Uterus (tissue), 2 donors: ENCODE measurements around the gene CNTN1.

Experiments used
- CTCF ChIP-seq, 4 experiments: fragments of 200-600 bp in 2 of 4; fragments of 450-650 bp in 2 of 4; sonication (generic) in 2 of 4; IDR thresholded peaks; one replicate each; pipeline ENCODE4 v1.5.1; 2016 to 2019; ENCODE audit warnings: antibody characterized with exemption in 4 of 4, mild to moderate bottlenecking in 2 of 4, moderate library complexity in 1 of 4
- POLR2A ChIP-seq, 2 donors: fragments of 450-650 bp; IDR thresholded peaks; one replicate each; pipeline ENCODE4 v1.6.1; 2016; ENCODE audit warnings: antibody characterized with exemption in 2 of 2, mild to moderate bottlenecking in 1 of 2, moderate library complexity in 1 of 2

GRCh38 chr12:40726366-40726765 lies 34.1 kb downstream of the CNTN1 start:
- TF ChIP-seq CTCF (IDR thresholded peaks at IDR 0.05) (no peak), POLR2A (IDR thresholded peaks at IDR 0.05) (no peak)
